Stromal cell of bone marrow (primary cell): Measurements from ENCODE around the gene CADM2.
"Not testable (repeated sequence)": the region's sequence is repeated elsewhere in the genome, so short reads cannot be mapped to it uniquely, and the experiment has no call there.

ENCODE experiments used
- DNase-seq: peaks from one replicate; pipeline ENCODE4 v3.0.0-alpha.2; 2012; ENCODE audit warnings: low read depth

Gene CADM2

DNA sequence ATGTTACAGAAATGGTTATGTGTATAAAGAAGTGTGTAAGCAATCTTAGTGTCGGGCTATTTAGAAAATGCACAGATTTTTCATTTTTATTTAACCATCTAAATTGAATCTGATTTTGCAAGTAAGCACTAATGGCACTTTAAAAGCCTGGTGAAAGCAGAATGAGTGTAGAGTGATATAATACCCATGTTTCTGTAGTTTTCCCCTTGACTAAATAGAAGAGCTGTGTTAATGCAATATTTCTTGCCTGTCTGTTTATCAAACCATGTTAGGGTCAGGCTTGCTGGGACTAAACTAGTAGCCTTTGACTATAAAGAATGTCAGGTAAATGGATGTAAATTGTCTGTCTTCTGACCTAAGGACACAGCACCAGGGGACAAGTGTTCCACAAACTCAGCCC lies 714.0 kb downstream of the CADM2 start:
- no peak for DNase-seq

DNA sequence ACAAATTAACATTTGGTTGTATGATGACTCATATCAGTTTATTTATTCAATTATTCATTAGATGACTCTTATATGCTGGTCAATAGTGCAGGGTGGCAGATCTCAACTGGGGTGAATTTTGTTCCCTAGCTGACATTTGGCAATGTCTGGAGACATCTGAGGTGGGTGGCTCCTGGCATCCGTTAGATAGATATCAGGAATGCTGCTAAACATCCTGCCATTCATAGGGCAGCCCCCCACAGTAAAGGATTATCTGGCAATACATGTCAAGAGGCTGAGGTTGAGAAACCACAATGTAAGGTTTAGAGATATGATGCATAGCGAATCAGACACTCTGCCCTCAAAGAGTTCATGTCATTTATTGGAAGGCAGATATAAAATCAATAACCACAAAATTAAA lies 719.9 kb downstream of the CADM2 start:
- DNase-seq: no peak

DNA sequence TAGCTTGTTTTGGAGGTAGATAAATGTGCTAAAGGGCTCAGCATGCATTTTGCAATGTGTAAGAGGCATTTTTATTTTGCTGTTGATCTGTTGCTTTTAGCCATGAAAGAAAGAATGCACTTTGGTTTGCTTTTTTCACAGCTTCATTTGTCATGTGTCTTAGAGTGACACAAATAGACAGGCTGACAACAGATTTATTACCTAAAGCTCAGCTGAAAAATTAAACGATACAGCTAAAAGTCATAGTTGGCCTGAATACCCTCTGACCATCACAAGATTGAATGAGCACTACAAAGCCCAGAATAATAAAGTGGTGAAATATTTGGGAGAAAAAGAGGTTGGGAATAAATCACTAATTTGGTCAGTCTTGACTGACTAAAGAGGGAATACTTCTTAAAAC lies 723.1 kb downstream of the CADM2 start:
- DNase-seq: no peak

DNA sequence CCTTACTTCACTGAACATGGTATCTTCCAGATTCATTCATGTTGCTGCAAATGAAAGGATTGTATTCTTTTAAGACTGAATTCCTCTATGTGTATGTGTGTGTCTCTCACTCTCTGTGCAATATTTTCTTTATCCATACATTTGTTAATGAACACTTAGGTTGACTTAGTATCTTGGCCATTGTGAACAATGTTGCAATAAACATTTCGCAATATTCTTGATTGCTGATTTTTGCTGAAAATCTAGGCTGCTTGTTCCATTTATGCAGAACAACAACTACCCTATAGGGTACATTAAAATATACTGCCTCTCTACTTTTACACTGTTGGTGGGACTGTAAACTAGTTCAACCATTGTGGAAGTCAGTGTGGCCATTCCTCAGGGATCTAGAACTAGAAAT lies 732.4 kb downstream of the CADM2 start:
- DNase-seq: no peak

DNA sequence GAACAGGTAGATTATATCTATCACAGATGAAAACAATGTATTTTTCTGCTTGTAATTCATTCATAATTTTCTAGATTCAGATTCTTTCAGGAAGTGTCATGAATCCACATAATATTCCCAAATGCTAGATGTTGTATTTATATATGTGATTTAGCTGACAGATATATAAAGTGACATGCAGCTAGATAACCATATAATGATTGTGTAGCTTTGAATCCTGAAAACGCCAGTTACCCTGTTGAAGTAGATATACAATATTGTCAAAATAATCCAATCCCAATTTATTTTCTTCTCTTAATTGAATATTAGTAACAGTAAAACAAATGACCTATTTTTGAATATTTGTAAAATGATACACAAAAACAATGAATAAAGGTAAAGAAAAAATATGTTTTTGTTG lies 738.4 kb downstream of the CADM2 start:
- DNase-seq: no peak

DNA sequence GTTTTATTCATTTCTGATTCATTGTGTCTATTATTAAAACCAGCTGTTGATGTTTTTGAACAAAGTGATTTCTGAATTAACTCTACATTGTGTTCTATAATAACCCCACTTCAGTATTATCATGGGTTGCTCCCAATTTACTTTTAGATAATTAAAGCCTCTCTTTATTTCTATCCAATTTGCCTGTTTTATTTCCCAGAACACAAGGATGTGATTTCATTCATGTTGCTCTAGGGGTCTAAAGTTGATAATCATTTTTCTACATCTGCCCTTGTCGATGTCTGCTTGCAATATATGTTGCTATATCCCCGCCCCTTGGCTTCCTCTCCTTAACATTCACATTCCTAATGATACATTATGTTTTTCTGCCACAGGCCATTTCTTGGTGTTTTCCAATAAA lies 747.3 kb downstream of the CADM2 start:
- no peak for DNase-seq

DNA sequence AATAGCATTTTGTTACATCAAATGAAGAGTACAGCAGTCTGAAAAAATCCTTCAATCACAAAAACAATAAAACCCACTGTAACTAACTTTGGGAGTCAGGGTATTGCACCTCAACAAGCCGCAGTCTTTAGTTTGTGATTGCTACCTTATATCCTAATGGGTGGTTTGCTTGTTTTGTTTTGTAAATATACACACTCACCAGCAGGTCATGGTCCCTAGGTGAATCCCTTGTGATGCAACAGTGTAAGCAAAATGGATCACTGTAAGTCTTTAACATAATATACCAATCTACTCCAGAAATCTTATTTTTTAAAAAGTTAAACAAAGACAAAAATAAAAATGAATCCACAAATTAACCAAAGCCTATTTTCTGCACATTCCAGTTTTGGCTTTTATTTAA lies 749.5 kb downstream of the CADM2 start:
- DNase-seq: not testable (repeated sequence)

DNA sequence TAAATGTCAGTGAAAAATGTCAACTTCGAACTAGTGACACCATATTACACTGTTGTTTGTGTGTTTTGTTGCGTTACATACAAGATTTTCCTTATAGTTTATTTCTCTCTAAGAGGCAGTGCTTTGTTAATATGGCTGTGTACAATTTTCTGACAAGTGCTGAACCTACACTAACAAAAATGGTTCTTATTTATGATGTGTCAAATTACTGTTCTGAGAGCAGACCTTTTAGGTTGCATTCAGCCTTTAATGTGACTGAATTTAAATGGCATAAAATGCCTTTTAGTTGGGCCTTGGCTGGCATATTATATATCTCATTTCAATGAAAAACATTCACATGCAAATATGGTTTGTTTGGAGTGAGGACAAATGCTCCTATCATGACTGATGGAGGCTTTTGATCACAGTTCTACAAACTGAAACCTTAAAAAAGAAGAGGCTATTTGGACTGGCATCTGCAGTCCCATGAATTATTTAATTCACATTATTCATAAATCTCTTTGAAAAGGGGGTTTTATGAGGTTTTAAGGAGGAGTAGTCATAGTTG lies 750.6 kb downstream of the CADM2 start:
- no peak for DNase-seq

DNA sequence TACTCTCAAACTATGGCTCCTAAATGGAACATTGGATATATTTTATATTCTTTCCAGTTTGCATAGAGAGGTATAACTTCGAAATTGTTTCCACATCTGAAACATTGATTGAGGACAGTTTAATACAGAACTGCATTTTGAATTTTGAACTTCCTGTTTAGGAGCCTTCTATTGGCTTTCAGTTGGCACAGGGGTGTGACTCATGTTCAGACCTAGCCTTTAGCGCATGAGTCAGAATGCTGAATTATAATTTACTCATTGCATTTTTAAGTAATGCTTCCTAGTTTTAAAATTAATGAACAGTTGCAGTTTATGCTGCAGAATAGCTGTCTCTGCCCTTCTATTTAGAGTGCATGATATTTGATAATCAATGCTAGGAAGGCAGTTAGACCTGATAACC lies 751.7 kb downstream of the CADM2 start:
- DNase-seq: no peak

DNA sequence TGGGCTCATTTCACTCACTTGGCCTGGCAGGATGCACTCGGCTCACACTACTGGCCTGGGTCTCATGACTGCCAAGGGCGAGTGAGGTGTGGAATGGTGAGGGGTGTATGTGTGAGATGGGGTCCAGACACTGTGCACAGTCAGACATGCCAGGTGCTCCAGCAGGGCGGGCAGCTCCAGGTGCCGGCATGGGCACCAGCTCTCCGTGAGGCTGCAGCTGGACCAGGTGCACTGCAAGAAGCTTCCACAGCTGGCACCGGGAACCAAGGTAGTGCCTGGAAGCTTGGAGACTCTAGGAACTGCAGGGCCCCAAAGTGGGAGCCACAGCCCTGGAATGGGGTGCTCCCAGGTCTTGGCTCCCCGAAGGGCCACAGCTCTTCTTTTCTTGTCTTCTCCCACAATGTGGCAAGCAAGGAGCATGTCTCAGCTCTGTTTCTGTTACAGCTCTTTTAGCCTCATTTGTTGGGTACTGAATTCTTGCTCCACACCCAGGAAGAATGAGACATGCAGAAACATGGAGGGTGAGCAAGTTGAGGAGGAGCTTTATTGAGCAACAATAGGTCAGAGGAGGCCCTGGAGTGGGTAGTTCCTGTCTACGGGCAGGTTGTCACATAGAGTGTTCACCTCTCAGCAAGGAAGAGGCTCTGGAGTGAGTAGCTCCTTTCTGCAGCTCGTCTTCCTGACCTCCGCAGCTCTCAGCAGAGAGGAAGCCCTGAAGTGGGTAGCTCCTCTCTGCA lies 762.8 kb downstream of the CADM2 start:
- DNase-seq: no peak

DNA sequence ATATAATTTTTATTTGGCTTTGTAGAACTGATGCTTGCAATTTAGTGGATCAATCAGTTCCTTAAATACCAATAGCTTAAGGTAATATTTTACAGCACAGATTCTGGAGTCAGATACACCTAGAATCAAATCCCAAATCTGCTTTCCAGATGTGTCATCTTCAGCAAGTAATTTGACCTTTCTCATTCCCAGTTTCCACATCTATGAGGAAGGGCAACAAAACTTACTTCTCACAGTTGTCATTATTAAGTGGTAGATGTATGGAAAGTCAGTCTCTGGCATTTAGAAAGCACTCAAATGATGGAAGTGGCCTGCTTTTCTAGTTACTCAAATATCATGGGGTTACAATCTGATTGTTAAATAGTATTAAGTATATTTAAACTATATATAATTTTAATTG lies 767.0 kb downstream of the CADM2 start:
- DNase-seq: no peak

DNA sequence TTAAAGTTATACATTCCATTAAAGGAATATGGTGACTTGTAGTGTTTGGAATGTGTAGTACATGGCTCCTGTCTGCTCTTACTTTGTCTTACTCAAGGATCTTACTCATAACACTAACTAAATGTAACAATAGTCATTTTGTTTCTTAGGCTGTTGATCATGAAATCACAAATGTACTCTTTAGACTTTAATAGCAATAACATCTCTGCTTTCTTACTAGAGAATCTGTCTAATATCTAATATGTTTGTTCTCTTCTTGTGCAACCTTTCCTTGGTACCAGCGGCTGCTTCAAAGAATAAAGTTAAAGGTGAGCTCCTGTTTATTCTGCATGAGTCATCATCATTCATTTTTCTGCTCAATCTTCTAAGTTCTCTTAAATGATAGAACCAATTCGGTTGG lies 767.5 kb downstream of the CADM2 start:
- DNase-seq: no peak

DNA sequence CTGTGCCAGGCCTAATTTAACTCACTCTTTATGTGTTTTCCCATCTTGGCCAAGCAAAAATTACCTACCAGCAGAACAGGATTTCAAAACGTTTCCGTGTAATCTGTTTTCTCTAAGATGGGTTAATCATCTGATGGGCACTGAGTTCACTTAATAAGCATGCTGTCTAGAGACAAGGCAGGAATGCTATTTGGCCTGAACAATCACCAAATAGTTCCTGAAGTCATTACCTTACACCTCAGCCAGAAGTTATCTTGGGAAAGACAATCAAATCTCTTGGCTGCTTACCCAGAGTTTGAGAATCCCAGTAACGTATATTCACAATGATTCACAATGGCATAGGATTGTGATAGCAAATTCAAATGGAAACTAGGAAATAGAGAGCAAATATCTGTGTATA lies 779.1 kb downstream of the CADM2 start:
- DNase-seq: no peak

DNA sequence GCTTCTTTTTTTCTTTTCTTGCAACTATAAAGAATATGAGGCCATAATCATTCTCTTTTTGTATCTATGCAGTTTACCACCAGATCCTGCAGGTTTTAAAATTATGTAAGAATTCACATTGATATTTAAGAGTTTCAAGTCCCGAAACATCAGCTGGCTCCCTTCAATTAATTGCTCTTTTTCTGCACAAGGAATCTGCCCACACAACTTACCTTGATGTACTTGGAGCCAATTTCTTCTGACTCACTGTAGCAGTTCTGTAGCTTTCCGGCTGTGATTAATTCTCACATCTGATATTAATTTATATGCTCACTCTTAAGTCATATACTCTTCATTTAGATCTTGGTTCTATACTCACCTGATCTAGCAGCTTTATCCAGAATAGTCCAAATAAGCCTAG lies 781.8 kb downstream of the CADM2 start:
- DNase-seq: no peak

DNA sequence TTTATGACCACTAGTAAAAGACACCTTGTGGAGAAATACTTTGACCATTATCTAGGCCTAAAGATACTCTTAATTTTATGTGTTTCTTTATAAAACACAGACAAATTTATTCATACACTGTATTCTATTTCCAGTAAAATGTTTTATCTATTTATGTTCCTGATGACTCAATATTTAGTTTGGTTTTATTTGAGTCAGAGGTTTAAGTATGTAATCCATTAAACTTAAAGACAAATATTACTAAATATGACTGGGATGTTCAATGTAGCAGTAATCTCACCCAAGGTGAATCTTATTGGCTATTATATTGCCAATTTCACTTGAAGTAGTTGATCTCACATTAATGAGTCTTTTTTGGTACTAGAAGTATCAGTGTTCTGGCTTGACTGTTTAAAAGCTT lies 799.7 kb downstream of the CADM2 start:
- DNase-seq: no peak

DNA sequence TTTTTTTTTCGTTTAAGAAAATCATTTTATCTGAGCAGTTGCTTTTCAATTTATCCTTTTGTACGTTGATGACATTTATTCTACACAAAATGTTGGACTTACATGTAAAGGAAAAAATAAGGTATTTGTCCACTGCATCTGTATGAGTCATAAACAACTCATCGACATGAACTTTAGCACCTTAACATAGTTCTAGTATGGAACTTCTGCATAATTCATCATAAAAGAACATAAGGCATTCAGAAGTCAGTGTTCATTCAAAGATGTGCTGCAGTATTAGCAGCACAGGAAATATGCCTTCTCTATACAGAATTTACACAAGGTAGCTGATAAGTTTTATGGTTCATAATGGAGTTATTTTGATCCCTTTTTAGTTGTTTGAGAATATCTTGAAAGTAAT lies 801.6 kb downstream of the CADM2 start:
- no peak for DNase-seq

DNA sequence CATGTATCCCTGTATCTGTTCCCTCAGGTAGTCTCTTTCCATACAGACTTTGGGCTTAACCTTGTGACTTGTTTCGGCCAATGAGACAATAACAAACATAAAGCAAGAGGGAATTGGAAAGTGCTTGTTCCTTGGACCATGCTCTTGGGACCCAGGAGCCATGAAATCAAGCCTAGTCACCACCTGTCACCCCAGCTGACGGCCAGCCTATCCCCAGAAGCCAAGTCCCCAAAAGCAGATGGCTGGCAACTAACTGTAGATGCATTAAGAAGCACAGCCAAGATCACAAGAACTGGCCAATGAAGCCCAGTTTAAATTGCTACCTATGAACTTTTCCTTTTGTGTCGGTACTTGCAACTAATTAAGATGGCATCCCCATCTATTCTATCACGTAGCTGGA lies 822.0 kb downstream of the CADM2 start:
- no peak for DNase-seq

DNA sequence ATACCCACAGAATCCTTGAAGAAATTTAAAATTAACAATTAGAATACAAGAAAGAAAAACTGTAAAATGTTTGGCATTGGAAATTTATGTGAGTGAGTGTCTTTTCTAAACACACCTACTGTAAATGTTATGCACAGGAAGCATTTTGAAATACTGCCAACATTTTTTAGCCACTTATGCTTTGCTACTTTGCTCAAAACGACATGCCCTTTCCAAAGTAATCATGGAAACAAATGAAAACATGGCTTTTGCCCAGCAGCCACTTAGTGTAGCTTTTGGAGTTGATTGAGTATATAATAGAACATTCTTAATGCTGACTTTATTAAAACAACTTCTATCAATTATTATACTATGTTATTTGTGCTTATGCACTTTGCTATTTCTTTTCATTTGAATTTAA lies 823.0 kb downstream of the CADM2 start:
- no peak for DNase-seq

DNA sequence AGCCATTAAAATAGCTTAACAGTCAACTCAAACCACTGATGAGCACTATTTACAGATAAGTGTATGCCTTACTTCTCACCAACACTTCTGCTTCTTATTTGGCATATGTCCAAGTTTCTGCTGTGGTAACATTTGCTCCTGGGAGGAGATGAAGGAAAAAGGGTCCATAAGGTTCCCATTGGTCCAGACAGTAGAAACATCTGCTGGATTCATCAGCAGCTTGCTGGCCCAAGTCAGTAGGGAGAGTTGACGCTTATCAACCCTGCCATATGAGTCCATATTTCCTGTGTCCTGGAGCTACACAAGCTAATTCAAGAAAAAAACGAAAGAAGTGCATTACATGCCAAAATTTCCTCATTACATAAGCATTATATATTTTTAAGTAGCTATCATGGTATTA lies 824.5 kb downstream of the CADM2 start:
- DNase-seq: no peak

DNA sequence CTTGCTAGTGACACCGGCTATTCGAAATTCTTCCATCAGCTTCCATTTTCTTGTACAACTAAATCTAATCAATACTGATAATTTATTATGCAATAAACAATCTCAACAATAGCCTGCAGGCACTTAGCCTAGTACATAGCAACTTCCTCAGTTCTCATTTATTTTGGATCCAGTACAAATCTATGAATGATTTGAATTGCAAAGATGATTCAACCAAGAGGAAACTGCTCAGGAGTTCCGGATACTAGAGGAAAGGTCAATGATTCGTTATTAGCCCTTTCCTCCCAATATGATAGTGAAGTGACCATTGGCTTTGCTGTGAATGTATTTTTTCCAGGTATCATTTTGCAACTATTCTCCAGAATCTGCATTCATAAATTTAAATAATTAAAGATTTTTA lies 827.0 kb downstream of the CADM2 start:
- no peak for DNase-seq

DNA sequence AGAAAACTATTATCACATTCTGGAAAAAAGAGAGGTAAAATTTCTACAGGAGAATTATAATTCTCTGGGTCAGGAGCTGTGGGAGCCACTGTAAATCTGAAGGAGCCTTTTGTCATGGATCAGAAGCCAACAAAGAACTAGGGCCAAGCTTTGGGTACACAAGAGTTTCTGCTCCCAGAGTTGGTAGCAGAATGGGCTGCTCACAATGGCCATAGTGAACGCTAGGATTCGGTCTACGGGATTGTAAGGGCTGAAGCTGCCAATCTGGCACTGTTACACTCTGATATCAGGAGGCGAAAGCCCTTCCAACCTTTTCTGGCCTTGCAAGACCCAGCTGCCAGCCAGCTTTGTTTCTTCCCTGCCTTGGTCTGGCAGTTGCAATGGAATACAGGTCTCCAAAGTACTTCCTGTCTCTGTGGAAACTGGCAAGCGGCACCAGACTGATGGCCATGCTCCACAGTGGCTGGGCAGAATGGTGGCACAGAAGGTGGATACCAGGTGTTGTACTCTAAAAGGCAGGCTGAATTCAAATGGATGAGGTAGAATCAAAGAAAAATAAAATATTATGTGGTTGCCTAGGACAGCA lies 831.7 kb downstream of the CADM2 start:
- DNase-seq: no peak

DNA sequence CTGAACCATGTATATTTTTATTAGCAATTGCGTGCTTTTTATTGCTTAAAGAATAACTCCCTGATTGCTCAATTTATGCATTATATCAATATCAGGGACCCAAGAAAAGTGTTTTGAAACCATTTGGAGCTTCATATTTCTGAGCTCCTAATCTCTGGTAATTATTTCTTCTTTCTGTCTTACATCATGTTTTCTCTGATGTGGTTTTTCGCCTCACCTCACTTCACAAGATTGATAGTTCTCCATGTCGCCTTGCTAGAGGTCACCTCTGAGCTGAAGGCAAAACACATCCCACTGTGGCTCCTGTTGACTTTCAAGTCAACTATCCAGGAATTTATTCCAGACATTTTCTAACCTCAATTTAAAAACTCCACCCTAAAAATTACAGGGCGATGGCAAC lies 837.4 kb downstream of the CADM2 start:
- no peak for DNase-seq

DNA sequence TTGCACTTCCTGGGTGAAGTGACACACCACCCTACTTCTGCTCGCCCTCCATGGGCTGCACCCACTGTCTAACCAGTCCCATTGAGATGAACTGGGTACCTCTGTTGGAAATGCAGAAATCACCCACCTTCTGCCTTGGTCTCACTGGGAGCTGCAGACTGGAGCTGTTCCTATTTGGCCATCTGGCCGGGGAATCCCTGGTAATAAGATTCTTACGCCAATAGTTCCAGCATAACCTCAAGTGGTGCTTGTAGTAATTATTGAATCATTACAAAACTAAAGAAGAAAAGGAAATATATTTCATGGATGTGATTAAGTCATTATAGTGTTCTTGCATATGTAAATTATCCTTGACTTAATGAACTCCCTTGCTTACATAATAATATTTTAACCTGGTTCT lies 841.9 kb downstream of the CADM2 start:
- no peak for DNase-seq

DNA sequence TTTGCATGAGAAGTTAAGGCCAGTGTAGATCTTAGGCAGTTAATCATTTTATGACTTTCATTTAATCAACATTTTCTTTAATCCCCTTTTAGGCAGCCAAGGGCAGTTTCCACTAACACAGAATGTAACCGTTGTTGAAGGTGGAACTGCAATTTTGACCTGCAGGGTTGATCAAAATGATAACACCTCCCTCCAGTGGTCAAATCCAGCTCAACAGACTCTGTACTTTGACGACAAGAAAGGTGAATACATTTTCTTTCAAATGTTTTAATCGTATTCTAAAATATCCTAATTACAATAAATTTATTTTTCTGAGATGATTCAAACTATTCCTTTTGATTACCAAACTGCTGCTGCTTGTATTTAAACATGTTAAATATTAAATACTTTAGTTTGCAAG lies 843.2 kb downstream of the CADM2 start:
- no peak for DNase-seq
